Spleen (tissue), 11 donors: ENCODE measurements around the gene MTM1. TPM values are rescaled to one million over a fixed set of nuclear protein-coding genes. Genes with fewer than 3 reads are reported as not detected.

ENCODE experiments used
- DNase-seq: peaks from one replicate; pipeline ENCODE4 v3.0.0-alpha.2; 2020
- H3K27ac ChIP-seq, 8 donors: fragments of 200-600 bp; sonication (generic) in 7 of 8; 1 replicate in 4 of 8; 2 replicates in 4 of 8; pipeline versions ENCODE4 v1.5.0 to v1.8.0; 2016 to 2021; ENCODE audit warnings: inconsistent platforms in 4 of 8, mild to moderate bottlenecking in 4 of 8, moderate library complexity in 1 of 8
- H3K27me3 ChIP-seq, 7 donors: fragments of 200-600 bp; sonication (generic) in 6 of 7; replicated peaks in 1 of 7; 1 replicate in 4 of 7; 2 replicates in 3 of 7; pipeline versions ENCODE4 v1.5.0 to v1.8.0; 2016 to 2021; ENCODE audit warnings: inconsistent platforms in 3 of 7, mild to moderate bottlenecking in 1 of 7
- H3K36me3 ChIP-seq, 6 donors: fragments of 200-600 bp; sonication (generic) in 5 of 6; 1 replicate in 4 of 6; 2 replicates in 2 of 6; pipeline versions ENCODE4 v1.5.0 to v1.8.0; 2016 to 2021; ENCODE audit warnings: inconsistent platforms in 2 of 6
- H3K4me1 ChIP-seq, 6 donors: fragments of 200-600 bp; sonication (generic) in 5 of 6; 1 replicate in 3 of 6; 2 replicates in 3 of 6; pipeline versions ENCODE4 v1.5.0 to v1.8.0; 2016 to 2021; ENCODE audit warnings: inconsistent platforms in 3 of 6
- H3K4me3 ChIP-seq, 8 donors: fragments of 200-600 bp; sonication (generic) in 7 of 8; 1 replicate in 4 of 8; 2 replicates in 4 of 8; pipeline versions ENCODE4 v1.5.0 to v1.8.0; 2016 to 2021; ENCODE audit warnings: inconsistent platforms in 4 of 8, mild to moderate bottlenecking in 4 of 8, moderate library complexity in 2 of 8
- H3K9me3 ChIP-seq, 8 donors: fragments of 200-600 bp; sonication (generic) in 7 of 8; 1 replicate in 4 of 8; 2 replicates in 4 of 8; pipeline versions ENCODE4 v1.5.0 to v1.8.0; 2016 to 2021; ENCODE audit warnings: inconsistent platforms in 4 of 8
- POLR2A ChIP-seq, 3 donors: fragments of 450-650 bp; IDR thresholded peaks; one replicate each; pipeline ENCODE4 v1.5.1; 2017; ENCODE audit warnings: antibody characterized with exemption in 3 of 3, mild to moderate bottlenecking in 1 of 3
- POLR2AphosphoS5 ChIP-seq, 3 donors: sonication (generic); formaldehyde crosslinking; IDR thresholded peaks; one replicate each; pipeline ENCODE4 v1.5.1; 2017; ENCODE audit warnings: antibody characterized with exemption in 3 of 3
- WGBS, 5 donors: extraction: QIAGEN DNeasy Blood & Tissue Kit in 3 of 5; methylation state at CpG; one replicate each; pipeline versions ENCODE4 v1.1.5 to v1.1.7; 2013 to 2018; 5-methylcytosine and 5-hydroxymethylcytosine counted together
- intact Hi-C: fragments of 100-400 bp; cut with DNase I; formaldehyde crosslinking; loops from one replicate; pipeline ENCODE4 v1.15.0; 2023; ENCODE audit warnings: low total_unique reads
- polyA plus RNA-seq, 3 donors: library from polyadenylated mRNA; stranded (reverse); fragments of 200-250 nt; gene quantifications; one replicate each; pipeline ENCODE4 v1.2.1, GENCODE V29; 2013
- total RNA-seq, 7 donors: library from RNA; depleted of rRNA in 3 of 7; stranded (reverse); fragments of >200 nt in 3 of 7; fragmentation: NEBNext Ultra II Directional in 4 of 7; extraction: Animal tissue kit (Norgen Biotek cat#: 25700) in 4 of 7; gene quantifications; one replicate each; pipeline versions ENCODE4 v1.1.0 to v1.2.1, GENCODE V29; 2016 to 2021
- TF ChIP-seq, protein P1 (sequence below), 11 experiments: fragments of 200-600 bp in 7 of 11; fragments of 450-650 bp in 4 of 11; sonication (generic) in 4 of 11; IDR thresholded peaks in 8 of 11; conservative IDR thresholded peaks in 3 of 11; 1 replicate in 7 of 11; 2 replicates in 4 of 11; pipeline versions ENCODE4 v1.4.0 to v1.8.0; 2016 to 2021; ENCODE audit warnings: antibody characterized with exemption in 11 of 11, inconsistent platforms in 4 of 11, mild to moderate bottlenecking in 1 of 11
- donor health status: healthy with polysubstance abuse.
- donor health status: DM: no; HTN: no; CAD: no; lungs with moderate emphysema.
- donor health status: DM: no; HTN: no; CAD: no.
- donor health status: Bipolar disorder and iron deficiency.
- donor health status: healthy.
- donor health status: DM: no; HTN: no; CAD: no.
- donor health status: DM: yes; HTN: yes; CAD: no.

The MTM1 gene
- total and polyA plus RNA-seq, 10 donors, result 6.3 to 39.5 (median 27.0) TPM

DNA sequence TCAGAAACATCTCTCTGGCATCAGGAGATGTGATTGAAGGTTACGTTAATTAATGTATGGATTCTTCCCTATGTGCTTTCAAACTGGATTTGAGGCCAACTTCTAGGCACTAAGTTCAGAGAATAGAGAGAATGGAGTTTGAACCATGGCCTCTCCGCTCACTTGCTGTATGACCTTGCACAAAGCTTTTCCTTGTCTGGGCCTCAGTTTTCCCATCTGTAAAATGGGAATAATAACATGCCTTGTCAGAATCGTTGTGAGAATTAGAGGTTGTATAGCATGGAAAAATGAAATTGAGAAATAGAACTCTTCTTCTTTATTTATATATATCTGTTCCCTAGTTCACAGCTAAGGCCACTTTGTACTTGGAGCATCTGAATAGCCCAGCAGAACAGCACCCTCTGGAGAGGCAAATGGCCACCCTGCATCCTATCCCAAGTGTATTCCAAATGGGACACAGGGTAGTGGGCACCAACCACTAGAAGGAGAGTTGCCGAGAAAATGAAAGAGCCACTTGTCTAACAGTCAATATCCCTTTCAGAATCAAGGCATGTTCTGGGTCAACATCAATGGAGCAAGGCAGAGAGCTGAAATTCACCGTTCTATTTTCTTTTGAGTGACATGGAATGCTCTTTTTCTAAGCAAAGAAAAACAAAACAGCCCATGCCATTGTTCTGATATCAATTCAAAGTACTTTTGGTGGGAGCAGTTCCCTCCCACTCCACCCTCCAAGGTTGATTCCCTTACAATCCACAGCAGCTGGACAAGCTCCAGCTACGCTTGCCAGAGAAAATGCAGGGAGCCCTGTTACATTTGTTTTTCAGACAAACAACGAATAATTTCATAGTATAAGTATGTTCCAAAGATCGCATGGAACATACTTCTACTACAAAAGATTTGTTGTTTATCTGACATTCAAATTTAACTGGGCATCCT, 23.3 kb upstream of the MTM1 start:
- H3K36me3 ChIP-seq, result no peaks in the 10 kb centered on the region
- peaks cover 4 to 40% (median 23%) of the 10 kb centered on the region in 6 donors for H3K4me1 ChIP-seq
- no peak overlapping the region for H3K4me3 ChIP-seq
- no peaks in the 10 kb centered on the region for H3K27me3 ChIP-seq
- intact Hi-C loops, result no loop called here
- no peak for DNase-seq
- H3K27ac ChIP-seq, result peak overlapping the region in 6 of 8 donors; percentile 78 to 85 (median 82)
- no peak for TF ChIP-seq POLR2AphosphoS5 (IDR thresholded peaks at IDR 0.05)
- TF ChIP-seq, protein P1, sequence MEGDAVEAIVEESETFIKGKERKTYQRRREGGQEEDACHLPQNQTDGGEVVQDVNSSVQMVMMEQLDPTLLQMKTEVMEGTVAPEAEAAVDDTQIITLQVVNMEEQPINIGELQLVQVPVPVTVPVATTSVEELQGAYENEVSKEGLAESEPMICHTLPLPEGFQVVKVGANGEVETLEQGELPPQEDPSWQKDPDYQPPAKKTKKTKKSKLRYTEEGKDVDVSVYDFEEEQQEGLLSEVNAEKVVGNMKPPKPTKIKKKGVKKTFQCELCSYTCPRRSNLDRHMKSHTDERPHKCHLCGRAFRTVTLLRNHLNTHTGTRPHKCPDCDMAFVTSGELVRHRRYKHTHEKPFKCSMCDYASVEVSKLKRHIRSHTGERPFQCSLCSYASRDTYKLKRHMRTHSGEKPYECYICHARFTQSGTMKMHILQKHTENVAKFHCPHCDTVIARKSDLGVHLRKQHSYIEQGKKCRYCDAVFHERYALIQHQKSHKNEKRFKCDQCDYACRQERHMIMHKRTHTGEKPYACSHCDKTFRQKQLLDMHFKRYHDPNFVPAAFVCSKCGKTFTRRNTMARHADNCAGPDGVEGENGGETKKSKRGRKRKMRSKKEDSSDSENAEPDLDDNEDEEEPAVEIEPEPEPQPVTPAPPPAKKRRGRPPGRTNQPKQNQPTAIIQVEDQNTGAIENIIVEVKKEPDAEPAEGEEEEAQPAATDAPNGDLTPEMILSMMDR (IDR thresholded peaks at IDR 0.05 in 8 of 11, conservative IDR thresholded peaks at IDR 0.05 in 3 of 11), result no peak
- no peak for TF ChIP-seq POLR2A (IDR thresholded peaks at IDR 0.05)
- H3K9me3 ChIP-seq, result no peaks in the 10 kb centered on the region
- 74 to 94% (median 80%) methylated on average over 8 of the region's 8 CpGs for WGBS, 5 donors

DNA sequence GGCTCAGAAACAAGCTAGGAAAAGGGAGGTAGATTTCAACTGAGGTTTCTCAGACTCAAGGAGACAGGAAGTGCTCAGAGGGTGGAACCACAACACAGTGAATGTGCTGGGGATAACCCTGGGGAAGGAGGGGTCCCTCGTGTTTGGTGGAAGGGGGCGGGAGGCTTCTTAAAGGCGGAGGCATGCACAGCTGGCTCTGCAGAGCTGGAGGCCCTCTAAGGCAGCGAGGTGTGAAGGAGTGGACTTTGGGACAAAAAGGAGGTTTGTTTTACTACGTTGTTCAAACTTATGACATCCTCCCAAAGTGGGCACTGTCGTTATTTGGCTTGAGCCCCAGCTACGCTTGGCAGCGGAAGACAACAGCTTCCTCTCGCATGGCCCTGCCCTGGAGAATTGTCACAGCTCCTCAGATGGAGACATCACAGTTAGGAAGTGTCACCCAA, 21.7 kb upstream of the MTM1 start:
- no peaks in the 10 kb centered on the region for H3K36me3 ChIP-seq
- WGBS, 5 donors, result 3 to 48% (median 19%) methylated on average over 5 to 9 of the region's 9 CpGs
- peaks cover 4 to 40% (median 23%) of the 10 kb centered on the region in 6 donors for H3K4me1 ChIP-seq
- no peaks in the 10 kb centered on the region for H3K9me3 ChIP-seq
- no peak for DNase-seq
- H3K4me3 ChIP-seq, result peak overlapping the region in 2 of 8 donors; percentile 17 to 66
- TF ChIP-seq POLR2A (IDR thresholded peaks at IDR 0.05) (no peak), POLR2AphosphoS5 (IDR thresholded peaks at IDR 0.05) (peak in 2 of 3 donors; percentile 16 to 35)
- H3K27ac ChIP-seq, result peak overlapping the region; percentile 51 to 85 (median 80)
- H3K27me3 ChIP-seq, result no peaks in the 10 kb centered on the region
- intact Hi-C loops, result no loop called here

DNA sequence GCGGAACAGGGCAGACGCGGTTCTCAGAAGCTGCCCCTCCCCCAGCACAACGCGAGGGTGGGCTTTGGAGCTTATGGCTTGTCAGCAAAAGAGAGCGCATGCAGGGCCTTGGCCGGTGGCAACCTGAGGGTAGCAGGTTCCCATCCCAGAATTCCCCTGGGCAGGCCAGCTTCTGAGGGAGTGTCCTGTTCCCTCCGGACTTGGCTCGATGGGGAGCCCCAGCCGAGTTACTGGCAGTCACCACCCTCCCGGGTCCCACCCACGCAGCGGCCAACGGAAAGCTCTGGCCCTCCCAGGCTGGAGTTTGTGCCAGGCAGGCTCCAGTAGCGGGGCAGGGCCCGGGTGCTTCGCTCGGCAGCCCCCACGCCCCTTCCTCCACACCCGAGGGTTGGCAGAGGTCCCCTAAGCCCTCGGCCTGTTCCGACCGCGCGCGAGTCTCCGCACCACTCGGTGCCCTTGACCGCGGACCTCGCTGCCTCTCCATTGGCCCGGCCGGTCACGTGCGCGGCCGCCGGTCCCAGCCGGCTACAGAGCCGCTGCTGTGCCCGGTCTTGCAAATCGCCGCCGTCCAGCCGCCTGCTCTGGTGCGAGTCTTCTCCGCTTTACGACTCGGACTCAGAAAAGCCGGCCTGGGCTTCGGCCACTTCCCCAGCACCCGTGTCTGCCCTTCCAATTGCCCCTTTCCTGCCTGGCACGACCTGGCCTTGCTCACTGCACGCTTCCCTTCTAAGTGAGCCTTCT, 20.9 kb upstream of the MTM1 start:
- TF ChIP-seq POLR2A (IDR thresholded peaks at IDR 0.05) (no peak), POLR2AphosphoS5 (IDR thresholded peaks at IDR 0.05) (peak; percentile 49 to 84 (median 77))
- TF ChIP-seq, protein P1 (IDR thresholded peaks at IDR 0.05 in 8 of 11, conservative IDR thresholded peaks at IDR 0.05 in 3 of 11), result no peak
- peak; percentile 93 for DNase-seq
- H3K4me3 ChIP-seq, result peak overlapping the region in 7 of 8 donors; percentile 10 to 66 (median 29)
- peak overlapping the region; percentile 51 to 85 (median 80) for H3K27ac ChIP-seq
- H3K9me3 ChIP-seq, result no peaks in the 10 kb centered on the region
- H3K27me3 ChIP-seq, result no peaks in the 10 kb centered on the region
- WGBS, 5 donors, result 6 to 49% (median 11%) methylated on average over 19 to 54 of the region's 54 CpGs
- intact Hi-C loops, result no loop called here
- H3K4me1 ChIP-seq, result peaks cover 4 to 40% (median 23%) of the 10 kb centered on the region in 6 donors
- no peaks in the 10 kb centered on the region for H3K36me3 ChIP-seq

DNA sequence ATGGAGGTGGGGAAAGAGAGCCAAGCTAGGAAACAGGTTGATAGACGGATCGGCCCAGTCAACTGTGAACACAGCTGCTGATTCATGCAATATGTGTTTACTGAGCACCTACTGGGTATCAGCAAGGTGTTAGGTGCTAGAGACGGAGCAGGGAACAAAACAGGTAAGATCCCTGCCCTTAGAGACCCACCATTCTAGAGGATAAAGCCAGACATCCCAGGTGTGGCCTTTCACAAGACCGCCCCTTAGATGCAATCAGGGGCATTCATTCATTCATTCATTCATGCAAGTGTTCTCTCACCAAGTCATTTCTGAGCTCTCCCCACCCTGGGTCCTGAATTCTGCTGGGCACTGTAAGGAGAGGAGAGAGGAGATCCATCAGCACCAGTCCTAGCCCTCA, 20.2 kb upstream of the MTM1 start:
- 60 to 85% (median 68%) methylated on average over 4 of the region's 4 CpGs for WGBS, 5 donors
- no peaks in the 10 kb centered on the region for H3K27me3 ChIP-seq
- DNase-seq, result no peak
- TF ChIP-seq POLR2A (IDR thresholded peaks at IDR 0.05), result no peak
- TF ChIP-seq, protein P1 (IDR thresholded peaks at IDR 0.05 in 8 of 11, conservative IDR thresholded peaks at IDR 0.05 in 3 of 11), result no peak
- TF ChIP-seq POLR2AphosphoS5 (IDR thresholded peaks at IDR 0.05), result no peak
- intact Hi-C loops, result no loop called here
- H3K4me1 ChIP-seq, result peaks cover 4 to 35% (median 23%) of the 10 kb centered on the region in 6 donors
- peak overlapping the region; percentile 51 to 85 (median 80) for H3K27ac ChIP-seq
- H3K9me3 ChIP-seq, result no peaks in the 10 kb centered on the region
- H3K36me3 ChIP-seq, result no peaks in the 10 kb centered on the region
- H3K4me3 ChIP-seq, result peak overlapping the region in 4 of 8 donors; percentile 17 to 66 (median 36)
